ENCODE data around the gene DPAGT1. TPM values are rescaled to one million over a fixed set of nuclear protein-coding genes. Genes with fewer than 3 reads are reported as not detected.

DPAGT1 gene
- total RNA-seq, 1 donor from 2014 or later, result 48.8 TPM

- Mint-ChIP-seq H3K9me3 (no peaks in the 10 kb centered on the region), H3K27ac (ENCODE audit: unreplicated experiment) (peak overlapping the region; percentile 47), H3K27me3 (ENCODE audit: low read depth) (peaks cover 13% of the 10 kb centered on the region), H3K4me3 (peak overlapping the region; percentile 97), H3K36me3 (ENCODE audit: low read depth) (peaks cover 32% of the 10 kb centered on the region), H3K4me1 (peaks cover 50% of the 10 kb centered on the region)
- no peak for DNase-seq (ENCODE audit: low read depth, low spot score)
- no peak for TF ChIP-seq CTCF (conservative IDR thresholded peaks at IDR 0.05)
Observed at GRCh38 chr11:119091966-119092879, 9.4 kb downstream of the DPAGT1 start.

- TF ChIP-seq CTCF (conservative IDR thresholded peaks at IDR 0.05), result no peak
- no peak for DNase-seq (ENCODE audit: low read depth, low spot score)
- peak overlapping the region; percentile 97 for H3K4me3 Mint-ChIP-seq
- peaks cover 13% of the 10 kb centered on the region for H3K27me3 Mint-ChIP-seq (ENCODE audit: low read depth)
- H3K4me1 Mint-ChIP-seq, result peaks cover 49% of the 10 kb centered on the region
- H3K36me3 Mint-ChIP-seq (ENCODE audit: low read depth), result peaks cover 26% of the 10 kb centered on the region
- H3K9me3 Mint-ChIP-seq, result no peaks in the 10 kb centered on the region
- H3K27ac Mint-ChIP-seq (ENCODE audit: unreplicated experiment), result no peak overlapping the region
Observed at GRCh38 chr11:119091178-119091577, 10.5 kb downstream of the DPAGT1 start.

GRCh38 chr11:119089319-119089718 lies 12.3 kb downstream of the DPAGT1 start:
- H3K9me3 Mint-ChIP-seq, result no peaks in the 10 kb centered on the region
- peaks cover 22% of the 10 kb centered on the region for H3K36me3 Mint-ChIP-seq (ENCODE audit: low read depth)
- H3K4me1 Mint-ChIP-seq, result peaks cover 54% of the 10 kb centered on the region
- no peak for TF ChIP-seq CTCF (conservative IDR thresholded peaks at IDR 0.05)
- peak overlapping the region; percentile 72 for H3K4me3 Mint-ChIP-seq
- peaks cover 13% of the 10 kb centered on the region for H3K27me3 Mint-ChIP-seq (ENCODE audit: low read depth)
- DNase-seq (ENCODE audit: low read depth, low spot score), result no peak
- no peak overlapping the region for H3K27ac Mint-ChIP-seq (ENCODE audit: unreplicated experiment)

- peaks cover 16% of the 10 kb centered on the region for H3K36me3 Mint-ChIP-seq (ENCODE audit: low read depth)
- H3K4me3 Mint-ChIP-seq, result peak overlapping the region; percentile 72
- H3K9me3 Mint-ChIP-seq, result no peaks in the 10 kb centered on the region
- no peak overlapping the region for H3K27ac Mint-ChIP-seq (ENCODE audit: unreplicated experiment)
- TF ChIP-seq CTCF (conservative IDR thresholded peaks at IDR 0.05), result no peak
- H3K4me1 Mint-ChIP-seq, result peaks cover 50% of the 10 kb centered on the region
- no peak for DNase-seq (ENCODE audit: low read depth, low spot score)
- peaks cover 7% of the 10 kb centered on the region for H3K27me3 Mint-ChIP-seq (ENCODE audit: low read depth)
Observed at GRCh38 chr11:119088406-119088805, 13.2 kb downstream of the DPAGT1 start.

GRCh38 chr11:119087747-119088241 lies 13.9 kb downstream of the DPAGT1 start:
- peaks cover 5% of the 10 kb centered on the region for H3K27me3 Mint-ChIP-seq (ENCODE audit: low read depth)
- peak overlapping the region; percentile 82 for H3K4me3 Mint-ChIP-seq
- peaks cover 12% of the 10 kb centered on the region for H3K36me3 Mint-ChIP-seq (ENCODE audit: low read depth)
- DNase-seq (ENCODE audit: low read depth, low spot score), result no peak
- H3K9me3 Mint-ChIP-seq, result no peaks in the 10 kb centered on the region
- peak overlapping the region; percentile 27 for H3K27ac Mint-ChIP-seq (ENCODE audit: unreplicated experiment)
- TF ChIP-seq CTCF (conservative IDR thresholded peaks at IDR 0.05), result no peak
- H3K4me1 Mint-ChIP-seq, result peaks cover 47% of the 10 kb centered on the region

Data from neural crest cell (in vitro differentiated cells).